Stimulated activated CD8-positive, alpha-beta memory T cell treated with anti-CD3 and anti-CD28 coated beads, Interleukin-12 subunit alpha, Interleukin-12 subunit beta, amount 100 ng/mL, for 24 hours (primary cell): ENCODE data around the gene HECTD2.
"Not testable (repeated sequence)": the region's sequence is repeated elsewhere in the genome, so short reads cannot be mapped to it uniquely, and the experiment has no call there.

Experiments used
- DNase-seq: peaks from one replicate; pipeline ENCODE4 v3.0.0-alpha.2; 2020; ENCODE audit errors: extremely low read depth

Gene HECTD2

DNA sequence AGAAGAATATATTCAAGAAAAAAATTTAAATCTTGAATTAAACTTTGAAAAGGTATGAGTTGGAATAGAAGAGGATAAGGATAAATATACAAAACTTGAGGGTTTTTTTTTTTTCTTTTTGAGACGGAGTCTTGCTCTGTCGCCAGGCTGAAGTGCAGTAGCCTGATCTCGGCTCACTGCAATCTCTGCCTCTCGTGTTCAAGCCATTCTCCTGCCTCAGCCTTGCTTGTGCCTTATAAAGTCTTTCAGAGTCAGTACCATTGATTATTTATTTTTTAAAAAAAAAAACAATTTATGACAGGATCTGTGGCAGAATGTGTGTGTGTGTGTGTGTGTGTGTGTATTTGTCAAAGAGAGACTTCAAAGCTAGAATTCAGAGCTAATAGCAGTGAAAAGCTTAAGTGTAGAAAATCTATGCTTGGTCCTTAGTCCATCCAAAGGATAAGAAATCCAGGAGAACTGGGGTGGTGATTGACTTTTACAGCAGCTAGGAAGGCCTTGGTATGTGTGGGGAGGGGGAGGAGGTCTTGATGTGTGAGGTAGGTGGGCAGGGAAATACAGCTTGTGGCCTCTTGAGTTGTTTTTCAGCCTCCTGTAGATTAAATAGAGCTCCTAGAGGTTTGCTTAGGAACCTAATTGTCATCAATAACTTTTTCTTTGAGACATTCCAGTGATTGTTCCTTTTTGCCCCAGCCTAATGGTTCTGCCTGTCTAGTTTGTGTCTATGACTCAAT is 2.4 kb downstream of the HECTD2 start:
- DNase-seq: no peak

DNA sequence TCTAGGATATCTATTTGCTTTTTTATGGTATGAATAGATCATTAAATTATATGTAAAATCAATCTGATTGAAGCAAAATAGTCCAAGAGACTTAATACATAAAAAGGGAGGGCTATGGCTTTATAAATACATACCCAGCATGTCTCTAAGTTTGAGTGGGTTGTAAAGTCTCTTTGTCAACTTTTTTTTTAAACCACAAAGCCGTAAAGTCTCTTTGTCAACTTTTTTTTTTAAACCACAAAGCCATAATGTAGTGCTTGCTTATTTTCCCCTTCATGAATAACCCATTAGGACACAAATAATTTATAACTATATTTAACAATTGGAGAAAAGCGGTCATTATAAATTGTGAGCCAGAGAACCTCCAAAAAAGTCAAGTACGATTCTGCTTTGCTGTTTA is 5.7 kb downstream of the HECTD2 start:
- DNase-seq: no peak

DNA sequence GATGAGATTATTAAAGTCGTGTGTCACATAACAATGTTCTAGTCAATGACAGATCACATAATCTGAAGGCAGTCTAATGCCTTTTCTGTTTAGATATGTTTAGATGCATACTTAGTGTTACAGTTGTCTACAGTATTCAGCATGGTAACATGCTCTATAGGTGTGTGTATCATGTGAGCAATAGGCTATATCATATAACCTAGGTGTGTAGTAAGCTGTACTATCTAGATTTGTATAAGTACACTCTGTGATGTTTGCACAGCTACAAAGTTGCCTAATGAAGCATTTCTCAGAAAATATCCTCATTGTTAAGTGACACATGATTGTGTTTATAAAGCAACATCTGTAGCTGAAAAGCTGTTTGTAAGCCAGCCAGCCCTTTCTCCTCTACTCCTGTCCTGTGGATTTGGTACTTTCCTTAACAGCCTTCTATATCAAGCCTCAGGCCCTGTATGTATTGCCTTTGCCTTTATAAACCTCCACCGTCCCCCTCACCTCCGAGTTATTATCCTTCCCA is 6.3 kb downstream of the HECTD2 start:
- no peak for DNase-seq

DNA sequence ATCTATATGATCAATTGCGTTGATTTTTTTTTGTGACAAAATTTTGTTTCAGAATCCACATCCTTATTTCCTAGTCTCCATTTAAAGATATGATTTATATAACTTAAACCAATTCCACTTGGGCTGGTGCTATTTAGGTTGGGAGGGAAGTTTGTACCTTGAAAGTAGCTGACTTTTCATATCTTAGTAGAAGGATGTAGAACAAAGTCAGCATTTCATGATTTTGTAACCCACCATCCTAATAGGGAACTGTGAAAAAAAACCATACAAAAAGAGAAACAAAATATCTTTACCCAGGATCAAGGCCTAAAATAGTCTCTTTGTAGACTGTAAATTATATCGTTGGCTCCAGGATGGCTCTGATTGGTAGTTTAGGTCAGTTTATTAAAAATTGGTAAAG is 8.3 kb downstream of the HECTD2 start:
- DNase-seq: no peak

DNA sequence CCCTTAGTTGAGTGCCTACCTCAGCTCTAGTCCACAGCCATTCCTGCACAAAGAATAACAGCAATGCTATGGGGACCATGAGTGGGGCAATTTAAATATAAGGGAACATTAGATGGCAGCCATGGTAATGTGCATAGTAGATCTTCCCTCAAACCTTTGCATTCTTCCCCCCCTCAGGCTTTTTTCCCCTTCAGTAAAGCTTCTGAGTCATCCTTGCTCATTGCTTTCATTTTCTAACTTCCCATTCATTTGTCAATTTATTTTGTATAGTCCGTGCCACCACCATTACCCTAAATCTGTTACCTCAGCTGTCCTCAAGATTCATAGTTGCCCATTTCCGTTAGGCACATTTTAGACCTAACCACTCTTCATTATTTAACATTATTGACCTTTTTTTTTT is 10.7 kb downstream of the HECTD2 start:
- DNase-seq: no peak

DNA sequence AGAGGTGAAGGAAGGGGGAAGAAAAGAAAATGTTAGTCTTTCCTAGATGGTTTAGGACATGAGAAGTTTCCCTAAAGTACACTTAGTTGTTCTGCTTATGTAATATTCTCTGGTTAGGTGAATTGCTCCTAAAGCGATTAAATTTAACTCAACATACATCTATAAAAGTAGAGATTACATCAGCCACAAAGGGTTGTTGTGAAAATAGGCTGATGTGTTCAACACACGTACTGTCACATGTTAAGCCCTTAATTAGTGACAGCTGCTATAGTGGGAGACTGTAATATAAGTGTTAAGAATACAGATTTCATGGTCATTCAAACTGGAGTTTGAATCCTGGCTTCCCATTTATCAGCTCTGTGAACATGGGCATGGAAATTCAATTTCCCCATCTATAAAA is 12.8 kb downstream of the HECTD2 start:
- no peak for DNase-seq

DNA sequence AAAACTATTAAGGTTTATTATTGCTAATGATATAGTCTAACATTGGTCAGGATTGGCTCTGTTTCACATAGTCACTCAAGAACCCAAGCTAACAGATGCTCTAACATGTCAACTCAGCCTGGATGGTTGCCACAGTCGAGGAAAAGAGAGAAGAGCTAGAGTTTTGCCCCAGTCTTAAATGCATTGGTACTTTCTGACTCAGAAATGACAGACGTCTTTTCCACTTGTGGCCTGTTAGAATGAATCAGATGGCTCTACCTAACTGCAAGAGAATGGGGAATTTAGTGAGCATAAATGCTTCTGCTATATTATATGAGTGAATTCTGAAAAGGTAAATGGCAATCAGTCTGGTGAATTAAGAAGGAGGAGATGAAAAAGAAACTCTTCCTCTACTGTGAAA is 13.9 kb downstream of the HECTD2 start:
- DNase-seq: no peak

DNA sequence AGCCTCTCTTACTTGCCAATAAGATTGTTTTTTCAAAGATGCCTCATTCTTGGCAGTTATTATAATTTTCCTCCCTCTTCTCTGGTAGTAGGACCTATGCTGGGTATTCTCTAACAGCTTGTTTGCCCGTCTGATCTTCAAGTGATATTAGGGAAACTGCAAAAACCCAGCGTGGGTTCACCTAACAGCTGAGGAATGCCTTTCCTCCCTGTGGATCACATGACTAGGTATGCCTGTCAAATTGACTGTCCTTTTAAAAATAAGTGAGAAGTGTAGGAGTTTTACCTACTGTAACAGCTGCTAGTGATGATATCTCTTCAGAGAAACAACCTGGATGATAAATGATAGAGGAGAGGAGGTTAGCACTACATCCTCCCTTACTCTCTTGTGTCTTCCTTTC is 22.0 kb downstream of the HECTD2 start:
- DNase-seq: no peak

DNA sequence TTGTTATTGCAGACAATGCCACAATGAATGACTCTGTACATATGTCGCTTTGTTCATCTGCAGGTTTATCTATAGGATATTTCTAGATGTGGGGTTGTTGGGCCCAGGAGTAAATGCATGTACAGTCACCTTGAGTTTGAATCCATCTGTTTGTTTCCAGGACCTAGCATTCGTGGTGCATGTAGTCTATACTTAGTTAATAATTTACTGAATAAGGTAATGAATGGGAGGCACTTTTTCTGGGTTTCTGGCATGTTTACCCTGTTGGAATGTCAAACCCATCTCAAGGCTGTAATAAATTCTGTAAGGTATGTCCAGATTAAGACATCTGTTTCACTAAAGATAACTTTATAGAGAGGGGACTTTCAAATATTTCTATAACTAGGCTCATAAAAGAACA is 23.5 kb downstream of the HECTD2 start:
- no peak for DNase-seq

DNA sequence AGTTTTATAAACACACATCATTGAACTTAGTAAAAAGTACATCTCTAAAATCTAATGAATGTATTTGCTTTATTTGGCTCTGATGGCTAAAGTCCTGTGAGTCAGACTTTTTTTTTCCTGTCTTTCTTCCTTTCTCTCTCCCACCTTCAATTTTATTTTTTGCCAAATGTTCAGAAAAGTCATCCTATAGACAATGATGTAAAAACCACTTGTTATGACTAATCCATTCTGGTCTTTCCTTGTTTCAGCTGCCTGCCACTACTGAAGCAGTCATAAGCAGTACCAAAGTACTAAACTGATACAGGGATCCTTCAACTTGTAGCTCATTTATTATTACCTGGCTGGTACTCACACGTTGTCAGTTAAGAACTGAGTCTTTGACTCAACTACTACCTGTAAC is 23.9 kb downstream of the HECTD2 start:
- no peak for DNase-seq

DNA sequence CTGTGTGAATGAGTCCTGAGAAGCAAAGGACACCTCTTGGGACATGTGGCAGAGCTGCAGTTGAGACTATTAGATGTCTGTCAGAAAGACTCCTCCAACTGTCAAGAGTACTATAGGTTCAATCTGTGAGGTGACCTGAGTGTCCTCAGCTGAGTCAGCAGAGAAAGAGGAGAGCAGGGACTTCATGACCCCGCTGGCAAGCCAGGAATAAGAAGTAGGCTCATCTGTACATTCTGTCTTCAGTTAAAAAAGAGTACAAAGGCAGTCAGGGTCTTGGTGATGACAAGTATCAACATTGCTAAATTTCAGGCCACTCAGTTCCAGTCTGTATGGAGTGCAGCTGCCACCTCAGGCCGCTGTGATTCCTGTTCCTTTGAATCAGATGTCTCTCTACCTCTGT is 25.1 kb downstream of the HECTD2 start:
- DNase-seq: no peak

DNA sequence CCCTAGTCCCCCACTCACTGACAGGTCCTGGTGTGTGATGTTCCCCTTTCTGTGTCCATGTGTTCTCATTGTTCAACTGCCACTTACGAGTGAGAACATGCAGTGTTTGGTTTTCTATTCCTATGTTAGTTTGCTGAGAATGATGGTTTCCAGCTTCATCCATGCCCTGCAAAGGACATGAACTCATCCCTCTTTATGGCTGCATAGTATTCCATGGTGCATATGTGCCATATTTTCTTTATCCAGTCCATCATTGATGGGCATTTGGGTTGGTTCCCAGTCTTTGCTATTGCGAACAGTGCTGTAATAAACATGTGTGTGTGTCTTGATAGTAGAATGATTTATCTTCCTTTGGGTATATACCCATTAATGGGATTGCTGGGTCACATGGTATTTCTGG is 28.1 kb downstream of the HECTD2 start:
- not testable (repeated sequence) for DNase-seq

DNA sequence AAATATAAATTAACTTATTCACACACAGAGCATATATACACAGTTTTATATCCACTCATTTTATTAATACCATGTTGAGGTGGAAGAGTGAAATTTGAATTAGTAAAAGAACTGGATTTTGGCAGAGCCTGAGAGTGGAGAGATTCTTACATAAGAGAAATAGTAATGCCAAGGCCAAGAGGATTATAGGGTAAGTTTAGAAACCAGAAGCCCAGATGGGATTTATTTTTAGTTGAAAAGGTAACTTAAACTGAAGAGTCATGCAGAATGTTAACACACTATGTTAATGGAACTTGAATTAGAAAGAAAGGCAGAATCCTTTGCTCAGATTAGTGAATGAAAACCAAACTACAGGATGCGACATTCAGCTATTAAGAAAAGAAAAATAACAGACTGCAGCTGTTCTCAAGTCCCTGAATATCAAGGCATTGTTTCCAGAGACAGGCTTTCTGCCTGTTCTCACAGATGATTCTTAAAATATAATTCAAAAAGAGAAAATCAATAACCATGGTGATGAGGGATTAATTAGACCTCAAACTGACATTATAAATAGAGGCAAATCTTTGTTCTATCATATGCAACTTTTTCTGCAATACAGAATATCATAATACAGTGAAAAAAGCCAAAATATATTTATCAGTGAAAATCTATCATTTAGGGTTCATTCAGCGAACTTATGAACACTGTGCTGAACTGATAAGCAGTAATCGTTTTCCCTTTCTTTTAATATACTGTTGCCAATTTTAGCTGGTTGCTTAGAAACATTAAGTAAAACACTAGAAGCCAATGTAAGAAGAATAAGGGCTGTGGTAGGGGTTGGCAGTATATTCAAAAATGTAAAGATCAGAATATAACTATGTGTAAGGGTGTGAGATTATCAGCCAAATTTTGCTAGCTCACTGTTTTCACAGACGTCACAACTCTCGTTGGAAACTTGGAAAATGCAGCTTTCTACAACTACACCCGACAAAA is 34.4 kb downstream of the HECTD2 start:
- DNase-seq: no peak

DNA sequence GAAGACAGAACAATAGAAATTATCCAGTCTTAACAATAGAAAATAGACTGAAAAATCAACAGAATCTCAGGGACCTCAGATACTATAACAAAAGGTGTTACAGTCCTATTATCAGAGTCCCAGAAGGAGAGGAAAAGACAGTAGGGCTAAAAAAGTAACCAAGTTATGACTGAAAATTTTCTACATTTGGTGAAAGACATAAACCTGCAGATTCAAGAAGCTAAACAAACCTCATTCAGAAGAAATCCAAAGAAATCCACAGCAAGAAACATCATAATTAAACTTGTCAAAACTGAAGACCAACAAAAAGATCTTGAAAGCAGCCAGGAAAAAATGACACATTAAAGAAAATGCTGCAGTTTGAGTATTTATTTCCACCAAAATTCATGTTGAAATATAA is 41.9 kb downstream of the HECTD2 start:
- no peak for DNase-seq

DNA sequence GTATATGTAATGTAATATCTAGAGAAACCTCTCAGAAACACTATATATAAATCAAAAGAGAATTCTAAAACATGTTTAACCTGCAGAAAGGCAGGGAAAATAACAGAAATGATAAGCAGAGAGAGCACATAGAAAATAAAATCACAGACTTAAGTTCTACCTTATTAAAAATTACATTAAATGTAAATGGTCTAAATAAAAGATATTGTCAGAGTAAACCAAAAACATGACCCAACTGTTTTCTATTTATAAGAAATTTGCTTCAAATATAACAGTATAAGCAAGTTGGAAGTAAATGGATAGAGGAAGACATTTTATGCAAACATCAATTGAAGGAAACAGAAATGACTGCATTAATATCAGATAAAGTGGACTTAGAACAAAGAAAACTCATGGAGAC is 43.4 kb downstream of the HECTD2 start:
- no peak for DNase-seq

DNA sequence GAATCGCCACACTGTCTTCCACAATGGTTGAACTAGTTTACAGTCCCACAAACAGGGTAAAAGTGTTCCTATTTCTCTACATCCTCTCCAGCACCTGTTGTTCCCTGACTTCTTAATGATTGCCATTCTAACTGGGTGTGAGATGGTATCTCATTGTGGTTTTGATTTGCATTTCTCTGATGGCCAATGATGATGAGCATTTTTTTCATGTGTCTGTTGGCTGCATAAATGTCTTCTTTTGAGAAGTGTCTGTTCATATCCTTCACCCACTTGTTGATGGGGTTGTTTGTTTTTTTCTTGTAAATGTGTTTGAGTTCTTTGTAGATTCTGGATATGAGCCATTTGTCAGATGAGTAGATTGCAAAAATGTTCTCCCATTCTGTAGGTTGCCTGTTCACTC is 45.0 kb downstream of the HECTD2 start:
- DNase-seq: not testable (repeated sequence)

DNA sequence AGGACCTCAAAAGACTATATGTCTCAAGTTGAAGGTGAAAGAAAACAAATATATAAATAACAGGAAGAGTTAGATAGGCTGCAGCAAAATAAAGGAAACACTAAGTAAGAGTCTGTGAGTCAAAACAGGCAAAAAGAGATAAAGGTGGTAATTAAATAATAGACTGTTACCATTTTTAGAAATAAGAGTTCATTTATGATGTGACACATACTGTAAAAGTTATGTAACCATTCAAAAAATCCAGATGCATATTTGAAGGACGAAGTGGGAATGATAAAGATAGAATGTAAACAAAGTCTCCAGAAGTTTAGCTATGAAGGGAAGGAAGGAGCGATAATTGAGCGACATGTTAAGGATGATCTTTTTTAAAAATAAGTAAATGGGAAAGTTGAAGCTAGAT is 50.5 kb downstream of the HECTD2 start:
- DNase-seq: no peak

DNA sequence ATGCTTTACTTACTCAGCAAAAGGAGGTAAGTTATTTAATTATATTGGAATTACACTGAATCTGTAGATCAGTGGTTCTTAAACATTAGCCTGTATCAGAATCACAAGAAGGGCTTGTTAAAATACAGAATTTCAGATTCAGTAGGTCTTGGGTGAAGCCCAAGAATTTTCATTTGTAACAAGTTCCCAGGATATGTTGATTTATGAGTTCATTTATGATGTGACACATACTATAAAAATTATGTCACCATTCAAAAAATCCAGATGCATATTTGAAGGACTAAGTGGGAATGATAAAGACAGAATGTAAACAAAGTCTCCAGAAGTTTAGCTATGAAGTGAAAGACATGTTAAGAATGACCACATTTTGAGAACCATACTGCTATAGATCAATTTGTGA is 52.3 kb downstream of the HECTD2 start:
- DNase-seq: no peak

DNA sequence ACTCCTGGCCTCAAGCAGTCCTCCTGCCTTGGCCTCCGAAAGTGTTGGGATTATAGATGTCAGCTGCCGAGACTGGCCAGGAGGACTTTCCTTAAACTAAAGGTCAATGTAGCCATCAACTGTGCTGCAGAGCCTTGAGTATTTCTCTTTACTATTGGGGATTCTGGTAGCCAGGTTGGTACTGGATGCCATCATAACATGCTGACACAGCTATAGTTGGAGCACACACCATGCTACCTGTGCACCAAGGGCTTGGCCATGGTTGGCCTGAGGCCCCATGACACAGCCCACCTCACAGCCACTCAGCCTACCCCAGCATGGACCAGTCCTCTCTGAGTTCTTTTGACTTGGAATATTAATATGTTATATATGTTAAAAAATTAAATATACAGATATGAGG is 54.4 kb downstream of the HECTD2 start:
- no peak for DNase-seq

DNA sequence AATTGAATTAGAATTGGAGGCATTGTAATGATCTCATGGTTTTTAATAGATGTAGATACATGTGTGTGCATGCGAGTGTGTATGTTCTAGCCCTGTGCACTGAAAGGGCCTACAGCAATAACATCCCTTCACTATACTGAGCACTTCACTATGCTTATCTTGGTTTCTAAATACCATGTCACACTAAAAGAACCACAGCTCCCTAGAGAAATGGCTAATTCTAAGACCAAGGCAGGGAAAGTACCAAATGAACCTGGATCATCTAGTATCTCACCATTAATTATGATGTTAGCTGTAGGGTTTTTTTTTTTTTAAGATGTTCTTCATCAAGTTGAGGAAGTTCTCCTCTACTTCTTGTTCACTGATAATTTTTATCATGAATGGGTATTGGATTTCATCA is 55.1 kb downstream of the HECTD2 start:
- DNase-seq: no peak

DNA sequence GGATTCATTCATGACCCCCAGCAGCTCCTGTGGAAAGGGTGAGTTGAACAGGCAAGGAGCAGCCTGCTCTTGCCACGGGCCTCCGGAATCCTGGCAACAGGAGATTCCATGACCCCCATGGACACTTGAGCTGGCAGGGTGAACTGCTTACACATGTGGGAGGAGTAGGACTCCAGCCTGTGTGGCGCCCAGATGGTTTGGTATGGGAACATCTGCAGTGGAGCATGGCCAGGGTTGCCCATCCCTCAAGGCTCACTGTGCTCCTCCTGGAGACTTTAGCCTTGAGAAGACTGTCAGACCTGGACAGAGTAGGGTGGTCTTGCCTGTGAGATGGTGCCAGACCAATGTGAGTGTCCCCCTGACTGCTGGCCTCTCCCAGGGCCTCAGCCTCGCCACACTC is 57.0 kb downstream of the HECTD2 start:
- no peak for DNase-seq

DNA sequence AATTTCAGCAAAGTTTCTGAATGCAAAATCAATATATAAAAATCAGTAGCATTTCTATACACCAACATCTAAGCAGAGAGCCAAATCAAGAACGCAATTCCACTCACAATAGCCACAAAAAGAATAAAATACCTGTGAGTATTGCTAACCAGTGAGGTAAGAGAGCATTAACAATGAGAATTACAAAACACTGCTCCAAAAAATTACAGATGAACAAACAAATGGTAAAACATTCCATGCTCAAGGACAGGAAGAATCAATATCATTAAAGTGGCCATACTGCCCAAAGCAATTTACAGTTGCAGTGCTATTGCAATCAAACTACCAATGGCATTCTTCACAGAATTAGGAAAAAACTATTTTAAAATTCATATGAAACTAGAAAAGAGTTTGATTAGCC is 61.5 kb downstream of the HECTD2 start:
- no peak for DNase-seq

DNA sequence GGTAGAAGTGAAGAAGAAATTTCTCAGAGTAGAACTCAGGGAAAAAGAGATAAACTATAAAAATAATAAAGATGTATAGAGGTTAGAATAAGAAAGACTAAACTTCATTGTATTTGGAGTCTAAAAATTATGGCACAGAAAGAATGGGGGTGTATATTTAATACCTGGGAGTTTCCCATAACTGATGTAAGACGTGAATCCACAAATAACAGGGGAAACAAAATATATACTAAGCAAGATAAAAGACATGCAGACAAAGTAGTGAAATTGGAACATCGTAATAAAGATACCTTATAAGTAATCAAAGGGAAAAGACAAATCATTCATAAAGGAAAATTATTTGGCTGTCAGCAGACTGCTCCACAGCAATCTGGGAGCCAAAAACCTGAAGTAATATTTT is 62.8 kb downstream of the HECTD2 start:
- DNase-seq: no peak
